Mesendoderm (in vitro differentiated cells): ENCODE measurements around the gene PCDH19.

Source experiments
- DNase-seq: peaks from one replicate; pipeline ENCODE4 v3.0.0; 2013
- H2AK5ac ChIP-seq: 2 replicates; pipeline ENCODE4 v1.6.1; 2013; ENCODE audit warnings: low read length, inconsistent platforms
- H2BK120ac ChIP-seq: 2 replicates; pipeline ENCODE4 v1.6.1; 2013; ENCODE audit warnings: low read depth, mild to moderate bottlenecking, low read length, moderate library complexity, mixed read lengths
- H2BK15ac ChIP-seq: replicated peaks from 2 replicates; pipeline ENCODE4 v1.6.1; 2013; ENCODE audit warnings: low read depth, mild to moderate bottlenecking, moderate library complexity
- H2BK5ac ChIP-seq: 2 replicates; pipeline ENCODE4 v1.6.1; 2013; ENCODE audit warnings: low read length, inconsistent platforms
- H3K18ac ChIP-seq: 2 replicates; pipeline ENCODE4 v1.6.1; 2013; ENCODE audit warnings: mild to moderate bottlenecking, low read length, mixed read lengths
- H3K23ac ChIP-seq: one replicate; pipeline ENCODE4 v1.6.1; 2013; ENCODE audit warnings: low read length
- H3K27ac ChIP-seq: 2 replicates; pipeline ENCODE4 v1.5.1; 2013; ENCODE audit warnings: low read depth, mild to moderate bottlenecking, inconsistent platforms, low read length, moderate library complexity
- H3K27me3 ChIP-seq: 2 replicates; pipeline ENCODE4 v1.6.1; 2013; ENCODE audit warnings: low read length, control low read depth, mild to moderate bottlenecking, inconsistent platforms; ENCODE audit not compliant: insufficient read depth, poor library complexity
- H3K36me3 ChIP-seq: 2 replicates; pipeline ENCODE4 v1.6.1; 2013; ENCODE audit warnings: low read length, inconsistent platforms; ENCODE audit not compliant: control insufficient read depth, insufficient read depth
- H3K4ac ChIP-seq: one replicate; pipeline ENCODE4 v1.6.1; 2013; ENCODE audit warnings: low read depth, mild to moderate bottlenecking, low read length, moderate library complexity
- H3K4me1 ChIP-seq: 2 replicates; pipeline ENCODE4 v1.6.1; 2013; ENCODE audit warnings: low read depth, low read length, inconsistent platforms; ENCODE audit not compliant: control insufficient read depth
- H3K4me2 ChIP-seq: 2 replicates; pipeline ENCODE4 v1.6.1; 2013; ENCODE audit warnings: low read length
- H3K4me3 ChIP-seq: 2 replicates; pipeline ENCODE4 v1.5.1; 2013; ENCODE audit warnings: mild to moderate bottlenecking, low read length
- H3K56ac ChIP-seq: one replicate; pipeline ENCODE4 v1.6.1; 2013; ENCODE audit warnings: low read length
- H3K79me1 ChIP-seq: 2 replicates; pipeline ENCODE4 v1.6.1; 2013; ENCODE audit warnings: low read length, inconsistent platforms
- H3K79me2 ChIP-seq: 2 replicates; pipeline ENCODE4 v1.6.1; 2013; ENCODE audit warnings: mild to moderate bottlenecking, low read length; ENCODE audit not compliant: control insufficient read depth, insufficient read depth
- H3K9ac ChIP-seq: 2 replicates; pipeline ENCODE4 v1.6.1; 2013; ENCODE audit warnings: low read length, inconsistent platforms
- H4K5ac ChIP-seq: one replicate; pipeline ENCODE4 v1.6.1; 2013; ENCODE audit warnings: low read length
- H4K8ac ChIP-seq: one replicate; pipeline ENCODE4 v1.6.1; 2013; ENCODE audit warnings: low read depth, mild to moderate bottlenecking, control low read depth, low read length, moderate library complexity
- WGBS: extraction: QIAGEN DNeasy Blood & Tissue Kit; methylation state at CpG from one replicate; pipeline ENCODE4 v1.1.7; 2013; ENCODE audit warnings: low lambda C conversion rate, missing lambda C conversion rate; ENCODE audit not compliant: insufficient coverage; ENCODE audit errors: extremely low coverage; 5-methylcytosine and 5-hydroxymethylcytosine counted together

Gene PCDH19

GRCh38 chrX:100363896-100364295 is 46.2 kb downstream of the PCDH19 start:
- Histone ChIP-seq H3K4me2 (no peak overlapping the region), H2BK15ac (no peak overlapping the region), H3K18ac (no peak overlapping the region), H3K4me3 (no peak overlapping the region), H2BK120ac (no peak overlapping the region), H3K27me3 (no peaks in the 10 kb centered on the region), H3K56ac (no peak overlapping the region), H3K79me1 (no peaks in the 10 kb centered on the region), H3K4me1 (no peaks in the 10 kb centered on the region), H2AK5ac (no peak overlapping the region), H3K36me3 (no peaks in the 10 kb centered on the region), H3K9ac (no peak overlapping the region), H3K23ac (no peak overlapping the region), H3K27ac (no peak overlapping the region), H2BK5ac (no peak overlapping the region), H4K5ac (no peak overlapping the region), H3K4ac (no peak overlapping the region), H4K8ac (no peak overlapping the region), H3K79me2 (no peaks in the 10 kb centered on the region)
- peak; percentile 32 for DNase-seq
- WGBS = no CpG with 5 or more reads among the region's 3 CpGs

- H3K4ac ChIP-seq = no peak overlapping the region
- no peak overlapping the region for H3K56ac ChIP-seq
- H2BK15ac ChIP-seq = no peak overlapping the region
- H3K36me3 ChIP-seq = no peaks in the 10 kb centered on the region
- no peak overlapping the region for H3K9ac ChIP-seq
- H4K5ac ChIP-seq = no peak overlapping the region
- no peak overlapping the region for H4K8ac ChIP-seq
- no peak overlapping the region for H3K27ac ChIP-seq
- H3K4me3 ChIP-seq = no peak overlapping the region
- no CpG with 5 or more reads among the region's 3 CpGs for WGBS
- H3K4me1 ChIP-seq = no peaks in the 10 kb centered on the region
- no peak overlapping the region for H3K4me2 ChIP-seq
- H3K27me3 ChIP-seq = no peaks in the 10 kb centered on the region
- H2BK5ac ChIP-seq = no peak overlapping the region
- no peaks in the 10 kb centered on the region for H3K79me2 ChIP-seq
- H3K23ac ChIP-seq = no peak overlapping the region
- no peak overlapping the region for H3K18ac ChIP-seq
- no peak for DNase-seq
- no peaks in the 10 kb centered on the region for H3K79me1 ChIP-seq
- no peak overlapping the region for H2AK5ac ChIP-seq
- no peak overlapping the region for H2BK120ac ChIP-seq
Measured at GRCh38 chrX:100358766-100359165, 51.3 kb downstream of the PCDH19 start.

GRCh38 chrX:100356351-100356896 is 53.6 kb downstream of the PCDH19 start:
- Histone ChIP-seq H3K4ac (no peak overlapping the region), H3K18ac (no peak overlapping the region), H2BK120ac (no peak overlapping the region), H3K27ac (no peak overlapping the region), H2AK5ac (no peak overlapping the region), H3K4me3 (no peak overlapping the region), H3K56ac (no peak overlapping the region), H2BK5ac (no peak overlapping the region), H3K79me2 (no peaks in the 10 kb centered on the region), H3K36me3 (no peaks in the 10 kb centered on the region), H3K23ac (no peak overlapping the region), H3K4me2 (no peak overlapping the region), H3K4me1 (no peaks in the 10 kb centered on the region), H2BK15ac (no peak overlapping the region), H4K8ac (no peak overlapping the region), H3K9ac (no peak overlapping the region), H3K79me1 (no peaks in the 10 kb centered on the region), H4K5ac (no peak overlapping the region), H3K27me3 (no peaks in the 10 kb centered on the region)
- no peak for DNase-seq
- no CpG with 5 or more reads among the region's 3 CpGs for WGBS

GRCh38 chrX:100355680-100356079 is 54.4 kb downstream of the PCDH19 start:
- Histone ChIP-seq H4K5ac (no peak overlapping the region), H2BK15ac (no peak overlapping the region), H3K79me1 (no peaks in the 10 kb centered on the region), H2BK120ac (no peak overlapping the region), H3K27ac (no peak overlapping the region), H2BK5ac (no peak overlapping the region), H3K27me3 (no peaks in the 10 kb centered on the region), H3K4ac (no peak overlapping the region), H3K4me1 (no peaks in the 10 kb centered on the region), H3K56ac (no peak overlapping the region), H3K79me2 (no peaks in the 10 kb centered on the region), H3K18ac (no peak overlapping the region), H3K36me3 (no peaks in the 10 kb centered on the region), H3K4me2 (no peak overlapping the region), H3K9ac (no peak overlapping the region), H3K4me3 (no peak overlapping the region), H3K23ac (no peak overlapping the region), H2AK5ac (no peak overlapping the region), H4K8ac (no peak overlapping the region)
- no peak for DNase-seq
- no CpG with 5 or more reads among the region's 3 CpGs for WGBS

GRCh38 chrX:100353326-100353725 is 56.7 kb downstream of the PCDH19 start:
- no peak overlapping the region for H2BK15ac ChIP-seq
- no peak overlapping the region for H4K8ac ChIP-seq
- no peaks in the 10 kb centered on the region for H3K27me3 ChIP-seq
- no peak overlapping the region for H2BK5ac ChIP-seq
- no peak overlapping the region for H3K4me3 ChIP-seq
- WGBS = no CpG with 5 or more reads among the region's 4 CpGs
- no peak overlapping the region for H3K18ac ChIP-seq
- no peak for DNase-seq
- H3K27ac ChIP-seq = no peak overlapping the region
- no peak overlapping the region for H4K5ac ChIP-seq
- H3K4me2 ChIP-seq = no peak overlapping the region
- no peaks in the 10 kb centered on the region for H3K36me3 ChIP-seq
- no peak overlapping the region for H3K23ac ChIP-seq
- no peak overlapping the region for H3K4ac ChIP-seq
- H3K4me1 ChIP-seq = no peaks in the 10 kb centered on the region
- no peak overlapping the region for H3K9ac ChIP-seq
- H2AK5ac ChIP-seq = no peak overlapping the region
- no peak overlapping the region for H3K56ac ChIP-seq
- H3K79me2 ChIP-seq = no peaks in the 10 kb centered on the region
- H2BK120ac ChIP-seq = no peak overlapping the region
- H3K79me1 ChIP-seq = no peaks in the 10 kb centered on the region
